22Rv1 (cell line): ENCODE results near the gene TRIM67.

ENCODE experiments used
- ZFX ChIP-seq: fragments of 450-650 bp; IDR thresholded peaks from 2 replicates; pipeline ENCODE4 v1.6.1; 2017; ENCODE audit warnings: antibody characterized with exemption, borderline replicate concordance
- TF ChIP-seq, protein P1 (sequence below): fragments of 450-650 bp; IDR thresholded peaks from 2 replicates; pipeline ENCODE4 v1.5.1; 2017; ENCODE audit warnings: mild to moderate bottlenecking

DNA sequence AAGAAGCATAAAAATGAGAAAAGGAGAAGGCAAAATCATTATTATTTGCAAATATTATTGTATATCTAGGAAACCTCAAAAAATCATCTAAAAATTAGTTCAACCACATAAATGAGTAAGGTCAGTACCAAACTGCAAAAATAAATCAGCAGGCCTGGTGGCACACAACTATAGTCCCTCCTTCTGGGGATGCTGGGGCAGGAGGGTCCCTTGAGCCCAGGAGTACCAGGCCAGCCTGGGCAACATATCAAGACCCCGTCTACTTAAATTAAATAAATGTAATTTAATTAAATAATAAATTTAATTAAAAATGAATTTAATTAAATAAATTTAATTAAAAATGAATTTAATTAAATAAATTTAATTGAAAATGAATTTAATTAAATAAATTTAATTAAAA, 40.3 kb upstream of the TRIM67 start:
- TF ChIP-seq, protein P1, sequence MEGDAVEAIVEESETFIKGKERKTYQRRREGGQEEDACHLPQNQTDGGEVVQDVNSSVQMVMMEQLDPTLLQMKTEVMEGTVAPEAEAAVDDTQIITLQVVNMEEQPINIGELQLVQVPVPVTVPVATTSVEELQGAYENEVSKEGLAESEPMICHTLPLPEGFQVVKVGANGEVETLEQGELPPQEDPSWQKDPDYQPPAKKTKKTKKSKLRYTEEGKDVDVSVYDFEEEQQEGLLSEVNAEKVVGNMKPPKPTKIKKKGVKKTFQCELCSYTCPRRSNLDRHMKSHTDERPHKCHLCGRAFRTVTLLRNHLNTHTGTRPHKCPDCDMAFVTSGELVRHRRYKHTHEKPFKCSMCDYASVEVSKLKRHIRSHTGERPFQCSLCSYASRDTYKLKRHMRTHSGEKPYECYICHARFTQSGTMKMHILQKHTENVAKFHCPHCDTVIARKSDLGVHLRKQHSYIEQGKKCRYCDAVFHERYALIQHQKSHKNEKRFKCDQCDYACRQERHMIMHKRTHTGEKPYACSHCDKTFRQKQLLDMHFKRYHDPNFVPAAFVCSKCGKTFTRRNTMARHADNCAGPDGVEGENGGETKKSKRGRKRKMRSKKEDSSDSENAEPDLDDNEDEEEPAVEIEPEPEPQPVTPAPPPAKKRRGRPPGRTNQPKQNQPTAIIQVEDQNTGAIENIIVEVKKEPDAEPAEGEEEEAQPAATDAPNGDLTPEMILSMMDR, result no peak
- no peak for TF ChIP-seq ZFX
